Spleen (tissue), 11 donors: ENCODE measurements around the gene ILF2. TPM values are rescaled to one million over a fixed set of nuclear protein-coding genes. Genes with fewer than 3 reads are reported as not detected.
A peak's percentile ranks its signal among the peaks of the same experiment; 100 is the strongest.

Experiments used
- DNase-seq: peaks from one replicate; pipeline ENCODE4 v3.0.0-alpha.2; 2020
- H3K27ac ChIP-seq, 8 donors: fragments of 200-600 bp; sonication (generic) in 7 of 8; 1 replicate in 4 of 8; 2 replicates in 4 of 8; pipeline versions ENCODE4 v1.5.0 to v1.8.0; 2016 to 2021; ENCODE audit warnings: inconsistent platforms in 4 of 8, mild to moderate bottlenecking in 4 of 8, moderate library complexity in 1 of 8
- H3K27me3 ChIP-seq, 7 donors: fragments of 200-600 bp; sonication (generic) in 6 of 7; replicated peaks in 1 of 7; 1 replicate in 4 of 7; 2 replicates in 3 of 7; pipeline versions ENCODE4 v1.5.0 to v1.8.0; 2016 to 2021; ENCODE audit warnings: inconsistent platforms in 3 of 7, mild to moderate bottlenecking in 1 of 7
- H3K36me3 ChIP-seq, 6 donors: fragments of 200-600 bp; sonication (generic) in 5 of 6; 1 replicate in 4 of 6; 2 replicates in 2 of 6; pipeline versions ENCODE4 v1.5.0 to v1.8.0; 2016 to 2021; ENCODE audit warnings: inconsistent platforms in 2 of 6
- H3K4me1 ChIP-seq, 6 donors: fragments of 200-600 bp; sonication (generic) in 5 of 6; 1 replicate in 3 of 6; 2 replicates in 3 of 6; pipeline versions ENCODE4 v1.5.0 to v1.8.0; 2016 to 2021; ENCODE audit warnings: inconsistent platforms in 3 of 6
- H3K4me3 ChIP-seq, 8 donors: fragments of 200-600 bp; sonication (generic) in 7 of 8; 1 replicate in 4 of 8; 2 replicates in 4 of 8; pipeline versions ENCODE4 v1.5.0 to v1.8.0; 2016 to 2021; ENCODE audit warnings: inconsistent platforms in 4 of 8, mild to moderate bottlenecking in 4 of 8, moderate library complexity in 2 of 8
- H3K9me3 ChIP-seq, 8 donors: fragments of 200-600 bp; sonication (generic) in 7 of 8; 1 replicate in 4 of 8; 2 replicates in 4 of 8; pipeline versions ENCODE4 v1.5.0 to v1.8.0; 2016 to 2021; ENCODE audit warnings: inconsistent platforms in 4 of 8
- CTCF ChIP-seq, 11 experiments: fragments of 200-600 bp in 7 of 11; fragments of 450-650 bp in 4 of 11; sonication (generic) in 4 of 11; IDR thresholded peaks in 8 of 11; conservative IDR thresholded peaks in 3 of 11; 1 replicate in 7 of 11; 2 replicates in 4 of 11; pipeline versions ENCODE4 v1.4.0 to v1.8.0; 2016 to 2021; ENCODE audit warnings: antibody characterized with exemption in 11 of 11, inconsistent platforms in 4 of 11, mild to moderate bottlenecking in 1 of 11
- POLR2A ChIP-seq, 3 donors: fragments of 450-650 bp; IDR thresholded peaks; one replicate each; pipeline ENCODE4 v1.5.1; 2017; ENCODE audit warnings: antibody characterized with exemption in 3 of 3, mild to moderate bottlenecking in 1 of 3
- POLR2AphosphoS5 ChIP-seq, 3 donors: sonication (generic); formaldehyde crosslinking; IDR thresholded peaks; one replicate each; pipeline ENCODE4 v1.5.1; 2017; ENCODE audit warnings: antibody characterized with exemption in 3 of 3
- WGBS, 5 donors: extraction: QIAGEN DNeasy Blood & Tissue Kit in 3 of 5; methylation state at CpG; one replicate each; pipeline versions ENCODE4 v1.1.5 to v1.1.7; 2013 to 2018; 5-methylcytosine and 5-hydroxymethylcytosine counted together
- intact Hi-C: fragments of 100-400 bp; cut with DNase I; formaldehyde crosslinking; loops from one replicate; pipeline ENCODE4 v1.15.0; 2023; ENCODE audit warnings: low total_unique reads
- polyA plus RNA-seq, 3 donors: library from polyadenylated mRNA; stranded (reverse); fragments of 200-250 nt; gene quantifications; one replicate each; pipeline ENCODE4 v1.2.1, GENCODE V29; 2013
- total RNA-seq, 7 donors: library from RNA; depleted of rRNA in 3 of 7; stranded (reverse); fragments of >200 nt in 3 of 7; fragmentation: NEBNext Ultra II Directional in 4 of 7; extraction: Animal tissue kit (Norgen Biotek cat#: 25700) in 4 of 7; gene quantifications; one replicate each; pipeline versions ENCODE4 v1.1.0 to v1.2.1, GENCODE V29; 2016 to 2021
- donor health status: healthy with polysubstance abuse.
- donor health status: DM: no; HTN: no; CAD: no; lungs with moderate emphysema.
- donor health status: DM: no; HTN: no; CAD: no.
- donor health status: Bipolar disorder and iron deficiency.
- donor health status: healthy.
- donor health status: DM: no; HTN: no; CAD: no.
- donor health status: DM: yes; HTN: yes; CAD: no.

Gene ILF2
- total and polyA plus RNA-seq, 10 donors = 54.9 to 105 (median 83.9) TPM

GRCh38 chr1:153633161-153633753 lies 37.5 kb downstream of the ILF2 start:
- WGBS, 5 donors = 48 to 73% (median 63%) methylated on average over 18 of the region's 18 CpGs
- Histone ChIP-seq H3K27me3 (no peaks in the 10 kb centered on the region), H3K4me3 (peak overlapping the region in 7 of 8 donors; percentile 63 to 75 (median 70)), H3K9me3 (no peaks in the 10 kb centered on the region), H3K27ac (peak overlapping the region; percentile 98 to 100 (median 99)), H3K4me1 (peaks cover 18 to 76% (median 43%) of the 10 kb centered on the region in 6 donors), H3K36me3 (peaks cover 8 to 34% (median 22%) of the 10 kb centered on the region in 6 donors)
- DNase-seq = no peak
- TF ChIP-seq POLR2AphosphoS5 (IDR thresholded peaks at IDR 0.05) (no peak), POLR2A (IDR thresholded peaks at IDR 0.05) (peak in 1 of 3 donors; percentile 72)
- intact Hi-C loops = no loop called here

GRCh38 chr1:153631047-153632022 lies 39.5 kb downstream of the ILF2 start:
- Histone ChIP-seq H3K36me3 (peaks cover 0 to 15% (median 3%) of the 10 kb centered on the region in 6 donors), H3K9me3 (no peaks in the 10 kb centered on the region), H3K27ac (peak overlapping the region in 5 of 8 donors; percentile 22 to 84 (median 27)), H3K27me3 (no peaks in the 10 kb centered on the region), H3K4me1 (peaks cover 8 to 80% (median 36%) of the 10 kb centered on the region in 6 donors), H3K4me3 (no peak overlapping the region)
- TF ChIP-seq POLR2AphosphoS5 (IDR thresholded peaks at IDR 0.05) (no peak), CTCF (IDR thresholded peaks at IDR 0.05 in 8 of 11, conservative IDR thresholded peaks at IDR 0.05 in 3 of 11) (no peak), POLR2A (IDR thresholded peaks at IDR 0.05) (no peak)
- 77 to 86% (median 84%) methylated on average over 10 of the region's 10 CpGs for WGBS, 5 donors
- no peak for DNase-seq
- intact Hi-C loops = no loop called here

GRCh38 chr1:153630384-153630783 lies 40.4 kb downstream of the ILF2 start:
- WGBS, 5 donors = 85 to 98% (median 88%) methylated on average over 7 of the region's 7 CpGs

More at GRCh38 chr1:153630384-153630783, 40.4 kb downstream of the ILF2 start:
- intact Hi-C loops = no loop called here
- Histone ChIP-seq H3K27ac (peak overlapping the region in 7 of 8 donors; percentile 22 to 84 (median 38)), H3K36me3 (peaks cover 0 to 6% (median 0%) of the 10 kb centered on the region in 6 donors), H3K27me3 (no peaks in the 10 kb centered on the region), H3K4me1 (peaks cover under 1 to 80% (median 31%) of the 10 kb centered on the region in 6 donors), H3K4me3 (no peak overlapping the region), H3K9me3 (no peaks in the 10 kb centered on the region)
- no peak for TF ChIP-seq CTCF (IDR thresholded peaks at IDR 0.05 in 8 of 11, conservative IDR thresholded peaks at IDR 0.05 in 3 of 11)
- TF ChIP-seq POLR2AphosphoS5 (IDR thresholded peaks at IDR 0.05) = no peak
- TF ChIP-seq POLR2A (IDR thresholded peaks at IDR 0.05) = no peak
- DNase-seq = no peak
